PC-9 (cell line): ENCODE results near the gene TM9SF2.

Source experiments
- CTCF ChIP-seq: fragments of 200-600 bp; sonication (generic); conservative IDR thresholded peaks from 2 replicates; pipeline ENCODE4 v1.6.1; 2017; ENCODE audit warnings: mixed run types, antibody characterized with exemption, mild to moderate bottlenecking, moderate library complexity
- EZH2 ChIP-seq: fragments of 200-600 bp; sonication (generic); IDR thresholded peaks from 2 replicates; pipeline ENCODE4 v1.8.0; 2017; ENCODE audit warnings: antibody characterized with exemption, low read depth

DNA sequence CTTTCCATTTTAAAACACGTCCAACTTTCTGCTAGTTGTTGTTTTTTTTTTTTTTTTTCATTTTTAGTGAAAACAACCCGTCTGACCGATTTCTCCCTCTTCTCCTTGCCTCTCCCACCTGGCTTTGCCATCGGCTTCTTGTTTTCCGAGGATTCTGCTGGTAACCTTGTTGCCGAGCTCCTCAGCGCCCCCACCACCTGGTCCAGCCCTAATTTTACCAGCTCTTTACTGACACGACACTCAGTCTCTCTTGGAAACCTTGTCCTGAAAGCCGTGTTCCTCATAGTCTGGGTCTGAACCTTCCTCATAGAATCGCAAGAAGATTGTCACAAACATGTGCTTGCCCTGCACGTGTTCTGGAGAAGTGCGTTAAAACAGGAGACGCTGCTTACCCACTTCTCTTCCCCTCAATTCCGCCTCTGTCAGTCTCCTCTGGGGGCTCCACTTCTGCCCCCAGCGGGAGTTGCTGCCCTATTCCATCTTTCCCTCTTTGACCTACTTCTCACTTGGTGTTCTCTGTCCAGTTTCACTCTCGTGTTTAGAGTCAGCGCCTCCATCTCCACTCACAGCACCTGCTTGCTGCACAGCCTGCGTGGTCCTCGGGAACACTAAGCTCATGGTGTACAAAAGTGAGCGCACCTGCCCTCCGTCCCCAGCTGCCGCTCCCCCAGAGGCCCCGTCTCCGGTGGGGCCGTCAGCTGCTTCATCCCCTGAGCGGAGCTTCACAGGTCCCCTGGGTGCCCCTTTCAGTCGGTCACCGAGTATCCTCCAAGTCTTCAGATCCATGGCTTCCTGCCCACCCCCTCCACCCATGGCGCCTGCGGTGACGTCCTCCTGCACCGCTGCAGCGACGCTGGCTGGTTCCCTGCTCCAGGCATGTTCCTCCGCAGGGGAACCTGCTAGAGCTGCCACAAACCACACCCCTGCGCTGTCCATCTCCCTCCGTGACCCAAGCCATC, 65.1 kb downstream of the TM9SF2 start:
- TF ChIP-seq CTCF: no peak
- TF ChIP-seq EZH2: no peak
